ENCODE measurements around the gene MTHFD2L.

The MTHFD2L gene

GRCh38 chr4:74258963-74259362, 101.0 kb downstream of the MTHFD2L start:
- no peak for DNase-seq

- no peak for DNase-seq
Observed at GRCh38 chr4:74260036-74260435, 102.1 kb downstream of the MTHFD2L start.

- no peak for DNase-seq
Observed at GRCh38 chr4:74262522-74262921, 104.6 kb downstream of the MTHFD2L start.

GRCh38 chr4:74263551-74263950, 105.6 kb downstream of the MTHFD2L start:
- no peak for DNase-seq

GRCh38 chr4:74266081-74266480, 108.2 kb downstream of the MTHFD2L start:
- DNase-seq: no peak

GRCh38 chr4:74267998-74268606, 110.2 kb downstream of the MTHFD2L start:
- no peak for DNase-seq

GRCh38 chr4:74268643-74269042, 110.7 kb downstream of the MTHFD2L start:
- DNase-seq: no peak

- no peak for DNase-seq
Observed at GRCh38 chr4:74278490-74278889, 120.6 kb downstream of the MTHFD2L start.

GRCh38 chr4:74279716-74280115, 121.8 kb downstream of the MTHFD2L start:
- no peak for DNase-seq

- no peak for DNase-seq
Observed at GRCh38 chr4:74282926-74283325, 125.0 kb downstream of the MTHFD2L start.

- DNase-seq: no peak
Observed at GRCh38 chr4:74283614-74284013, 125.7 kb downstream of the MTHFD2L start.

- DNase-seq: no peak
Observed at GRCh38 chr4:74284053-74284452, 126.1 kb downstream of the MTHFD2L start.

- no peak for DNase-seq
Observed at GRCh38 chr4:74287164-74287563, 129.2 kb downstream of the MTHFD2L start.

GRCh38 chr4:74287791-74288190, 129.9 kb downstream of the MTHFD2L start:
- no peak for DNase-seq

GRCh38 chr4:74291471-74291870, 133.6 kb downstream of the MTHFD2L start:
- DNase-seq: no peak

GRCh38 chr4:74292111-74292870, 134.4 kb downstream of the MTHFD2L start:
- DNase-seq: no peak

- no peak for DNase-seq
Observed at GRCh38 chr4:74293558-74293957, 135.6 kb downstream of the MTHFD2L start.

GRCh38 chr4:74294681-74295080, 136.8 kb downstream of the MTHFD2L start:
- no peak for DNase-seq

- no peak for DNase-seq
Observed at GRCh38 chr4:74297539-74297938, 139.6 kb downstream of the MTHFD2L start.

GRCh38 chr4:74304095-74304625, 146.2 kb downstream of the MTHFD2L start:
- DNase-seq: no peak

GRCh38 chr4:74305000-74305399, 147.1 kb downstream of the MTHFD2L start:
- no peak for DNase-seq

GRCh38 chr4:74307170-74307569, 149.3 kb downstream of the MTHFD2L start:
- no peak for DNase-seq

GRCh38 chr4:74308215-74308614, 150.3 kb downstream of the MTHFD2L start, which contains the start of gene EPGN:
Gene EPGN, plus strand, starts transcription at chr4:74308470. Its CDS starts 64 bp downstream, at chr4:74308534.
- DNase-seq: no peak

- no peak for DNase-seq
Observed at GRCh38 chr4:74309223-74309622, 151.3 kb downstream of the MTHFD2L start.
